H54 (cell line): ENCODE measurements around the gene BBS2.
A peak's percentile ranks its signal among the peaks of the same experiment; 100 is the strongest.

Experiments
- DNase-seq: peaks from one replicate; pipeline ENCODE4 v3.0.0; 2011; ENCODE audit warnings: low spot score, mixed read lengths; ENCODE audit not compliant: insufficient read length
- FAIRE-seq: peaks from 3 replicates; lab custom pipeline; 2011; peaks lifted over from hg19 to GRCh38; lab: Jason Lieb, UNC
- POLR2A ChIP-seq: IDR thresholded peaks from 2 replicates; pipeline ENCODE4 v1.6.1; 2011; ENCODE audit warnings: low read depth, mild to moderate bottlenecking, low read length

BBS2 gene

DNA sequence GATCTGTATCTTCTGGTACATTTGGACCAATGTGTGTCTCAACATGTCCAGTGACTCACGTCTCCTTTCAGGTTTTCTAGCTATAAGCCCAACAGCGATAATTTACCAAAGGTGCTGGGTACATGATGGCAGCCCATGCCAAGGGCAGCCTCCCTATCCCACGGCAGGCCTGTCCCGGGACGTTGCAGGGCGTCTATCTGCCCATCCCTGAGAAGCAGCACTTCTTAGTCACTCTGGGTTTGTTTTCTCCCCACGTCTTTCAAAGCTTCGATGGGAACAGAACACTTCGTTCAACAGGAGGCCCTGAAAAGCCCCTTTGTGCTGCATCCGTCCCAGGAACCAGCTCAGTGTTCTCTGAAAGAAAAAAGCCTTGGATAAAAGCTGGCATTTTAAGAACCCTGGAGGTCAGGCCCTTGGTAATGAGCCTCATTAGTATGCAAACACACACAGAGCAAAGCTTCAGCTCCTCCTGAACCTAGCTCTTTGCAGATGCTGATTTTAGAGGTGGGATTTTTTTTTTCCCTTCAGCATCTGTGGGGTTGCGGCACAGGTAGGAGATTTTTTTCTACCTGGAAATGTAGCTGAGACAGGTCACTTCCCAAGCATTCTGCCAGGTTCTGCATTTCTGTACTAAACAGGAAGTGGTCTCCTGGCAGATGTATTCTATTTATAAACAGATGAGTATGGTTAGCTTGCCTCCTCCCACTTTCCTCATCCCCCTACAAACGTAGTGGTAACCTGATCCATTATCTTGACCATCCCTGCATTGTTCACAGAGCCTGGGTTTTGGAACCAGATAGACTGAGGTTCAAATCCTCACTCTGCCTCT is 27.5 kb upstream of the BBS2 start:
- TF ChIP-seq POLR2A: no peak
- FAIRE-seq (no peak), DNase-seq (no peak)

DNA sequence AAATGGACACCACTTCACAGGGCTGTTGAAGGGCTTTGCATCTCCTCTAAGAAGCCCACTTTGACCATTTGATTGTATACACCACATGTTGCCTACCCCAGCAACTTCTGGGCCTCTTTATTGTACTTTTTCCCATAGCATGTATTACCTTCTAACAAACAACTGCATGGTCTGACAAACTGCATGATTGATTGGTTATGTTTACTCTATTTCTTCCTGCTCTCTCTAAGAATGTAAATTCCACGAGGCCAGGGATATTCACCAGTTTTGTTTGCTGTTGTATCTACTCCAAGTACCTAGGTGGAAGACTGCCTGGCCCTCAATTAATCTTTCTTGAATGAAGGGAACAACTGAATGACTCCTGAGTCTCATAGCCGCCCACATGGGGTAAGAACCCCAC is 22.2 kb upstream of the BBS2 start:
- FAIRE-seq (no peak), DNase-seq (no peak)
- TF ChIP-seq POLR2A: no peak

DNA sequence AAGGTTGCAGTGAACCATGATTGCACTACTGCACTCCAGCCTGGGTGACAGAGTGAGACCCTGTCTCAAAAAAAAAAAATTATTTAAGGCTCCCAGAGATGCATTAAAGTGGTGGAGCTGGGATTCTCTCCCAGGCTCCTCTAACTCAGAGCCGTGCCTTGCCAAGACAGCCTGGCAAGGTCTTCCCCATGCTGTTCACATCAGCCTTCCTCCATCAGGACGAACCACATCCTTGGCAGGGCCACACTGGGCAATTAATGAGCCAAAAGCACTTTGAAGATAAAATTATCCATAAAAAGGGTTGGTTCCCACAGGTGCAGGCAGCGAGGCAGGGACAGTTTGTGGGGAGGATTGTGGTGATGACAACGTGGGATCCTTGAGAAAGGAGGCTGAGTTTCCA is 19.8 kb upstream of the BBS2 start:
- DNase-seq: no peak
- no peak for TF ChIP-seq POLR2A
- FAIRE-seq: no peak

DNA sequence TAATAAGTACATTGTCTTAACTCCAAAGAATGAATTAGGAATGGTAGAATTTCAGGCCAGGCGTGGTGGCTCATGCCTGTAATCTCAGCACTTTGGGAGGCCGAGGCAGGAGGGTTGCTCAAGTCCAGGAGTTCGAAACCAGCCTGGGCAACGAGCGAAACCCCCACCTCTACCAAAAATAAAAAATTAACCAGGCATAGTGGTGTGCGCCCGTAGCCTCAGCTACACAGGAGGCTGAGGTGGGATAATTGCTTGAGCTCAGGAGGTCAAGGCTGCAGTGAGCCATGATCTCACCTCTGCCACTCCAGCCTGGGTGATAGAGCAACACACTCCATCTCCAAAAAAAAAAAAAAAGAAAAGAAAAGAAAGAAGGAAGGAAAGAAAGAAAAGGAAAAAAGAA is 18.5 kb upstream of the BBS2 start:
- FAIRE-seq (no peak), DNase-seq (no peak)
- no peak for TF ChIP-seq POLR2A

DNA sequence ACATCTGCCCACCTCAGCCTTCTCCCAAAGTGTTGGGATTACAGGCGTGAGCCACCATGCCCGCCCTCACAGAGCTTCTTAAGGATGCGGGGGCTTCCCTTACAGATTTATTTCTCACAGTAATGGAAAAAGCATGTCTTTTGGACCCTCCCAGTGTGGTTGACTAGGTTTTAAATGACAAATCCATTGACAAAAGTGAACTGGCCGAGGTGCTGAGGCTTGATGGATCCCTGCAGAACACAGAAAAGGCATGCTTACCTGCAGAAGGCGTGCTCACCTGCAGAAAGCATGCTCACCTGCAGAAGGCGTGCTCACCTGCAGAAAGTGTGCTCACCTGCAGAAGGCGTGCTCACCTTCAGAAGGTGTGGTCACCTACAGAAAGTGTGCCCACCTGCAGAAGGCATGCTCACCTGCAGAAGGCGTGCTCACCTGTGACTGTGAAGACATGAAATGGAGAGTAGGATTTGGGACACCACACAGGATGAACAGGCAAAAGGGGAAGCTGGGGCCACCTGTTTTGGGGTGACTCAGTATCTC is 15.1 kb upstream of the BBS2 start:
- FAIRE-seq (no peak), DNase-seq (no peak)
- no peak for TF ChIP-seq POLR2A

DNA sequence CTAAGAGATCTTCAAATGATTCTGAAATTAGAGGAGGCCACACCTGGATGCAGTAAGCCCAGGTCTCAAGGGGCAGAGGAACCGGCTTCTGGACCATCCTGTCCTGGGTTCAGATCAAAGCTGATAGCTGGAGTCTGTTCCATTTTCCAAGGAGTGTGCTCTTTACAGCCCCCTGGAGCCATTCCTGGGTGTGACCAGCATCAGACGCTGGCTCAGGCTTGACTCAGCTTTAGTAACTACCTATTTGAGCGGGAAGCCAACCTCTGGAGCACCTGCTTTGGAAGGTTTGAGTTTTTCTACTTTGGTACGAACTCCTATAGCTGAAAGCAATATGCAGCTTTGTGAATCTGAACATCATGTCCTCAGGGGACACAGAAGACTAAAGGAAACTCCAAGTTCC is 12.9 kb upstream of the BBS2 start:
- no peak for DNase-seq
- no peak for TF ChIP-seq POLR2A
- FAIRE-seq: no peak

DNA sequence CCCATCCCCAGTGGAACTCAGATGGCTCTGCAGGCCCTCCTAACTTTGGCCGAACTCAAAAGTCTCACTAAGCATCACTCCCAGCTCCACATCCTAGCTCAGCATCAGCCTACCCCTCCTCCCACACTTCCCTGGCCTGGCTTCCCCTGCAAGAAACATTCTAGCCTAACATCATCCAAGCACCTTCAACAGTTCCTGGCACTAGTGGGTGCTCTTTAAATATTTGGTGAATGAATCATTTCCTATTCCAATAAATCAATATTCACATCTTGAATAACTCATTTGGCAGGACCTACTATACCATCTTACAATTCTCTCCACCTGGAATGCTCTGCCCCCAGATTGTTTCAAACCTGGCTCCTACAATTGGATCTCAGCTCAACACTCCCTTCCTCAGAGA is 11.0 kb upstream of the BBS2 start:
- DNase-seq (no peak), FAIRE-seq (peak; percentile 45)
- no peak for TF ChIP-seq POLR2A

DNA sequence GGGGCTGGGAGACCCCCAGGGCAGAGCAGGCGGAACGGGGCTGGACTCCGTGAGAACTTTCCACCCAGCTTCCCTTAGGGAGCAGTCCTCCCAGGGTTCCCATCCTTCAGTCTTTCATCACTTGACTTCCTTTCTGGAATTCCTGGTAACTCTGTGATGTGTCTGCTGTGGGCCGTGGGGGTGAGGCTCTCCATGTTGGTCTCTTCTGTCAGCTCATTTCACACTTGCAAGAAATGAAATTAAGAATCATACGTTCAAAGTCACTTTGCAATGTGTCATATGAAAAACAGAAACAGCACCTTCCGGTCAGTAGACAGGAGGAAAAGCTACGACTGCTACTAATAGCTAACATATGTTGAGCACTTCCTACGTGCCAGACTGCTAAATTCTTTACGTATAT is 5.4 kb upstream of the BBS2 start:
- TF ChIP-seq POLR2A: no peak
- DNase-seq: no peak
- no peak for FAIRE-seq

DNA sequence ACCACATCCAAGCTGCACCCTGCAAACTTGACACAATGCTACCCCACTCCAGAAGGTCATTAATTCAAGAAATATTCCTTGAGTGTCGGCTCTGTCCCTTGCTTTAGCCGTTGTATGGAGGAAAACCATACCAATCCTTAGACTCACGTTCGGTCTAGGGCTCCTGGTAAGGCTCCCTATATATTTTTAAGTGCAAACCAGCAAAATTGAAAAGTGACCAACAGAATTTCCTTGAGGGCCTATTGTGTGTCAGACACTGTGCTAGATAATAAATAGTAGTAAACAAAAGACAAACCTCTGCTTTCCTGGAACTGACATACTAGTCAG is 390 bp upstream of the BBS2 start:
- TF ChIP-seq POLR2A: no peak
- DNase-seq: no peak
- no peak for FAIRE-seq

DNA sequence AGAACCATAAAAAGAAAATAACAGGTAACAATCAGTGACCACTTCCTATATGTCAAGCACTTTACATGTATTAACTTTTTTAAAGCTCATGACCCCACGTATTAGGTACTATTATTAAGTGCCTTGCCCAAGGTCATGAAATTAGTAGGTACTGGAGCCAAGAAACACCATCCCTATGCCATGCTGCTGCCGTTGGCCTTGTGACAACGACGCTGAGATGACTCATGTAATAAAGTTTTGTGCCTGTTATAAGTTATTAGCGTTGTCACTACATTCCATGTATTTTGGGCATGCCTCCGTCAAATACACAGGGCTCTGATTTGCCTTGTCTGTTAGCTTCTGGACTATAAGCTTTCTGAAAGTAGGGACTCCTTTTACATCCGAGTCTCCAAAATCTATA is 1.4 kb downstream of the BBS2 start:
- no peak for TF ChIP-seq POLR2A
- FAIRE-seq (no peak), DNase-seq (peak; percentile 10)

DNA sequence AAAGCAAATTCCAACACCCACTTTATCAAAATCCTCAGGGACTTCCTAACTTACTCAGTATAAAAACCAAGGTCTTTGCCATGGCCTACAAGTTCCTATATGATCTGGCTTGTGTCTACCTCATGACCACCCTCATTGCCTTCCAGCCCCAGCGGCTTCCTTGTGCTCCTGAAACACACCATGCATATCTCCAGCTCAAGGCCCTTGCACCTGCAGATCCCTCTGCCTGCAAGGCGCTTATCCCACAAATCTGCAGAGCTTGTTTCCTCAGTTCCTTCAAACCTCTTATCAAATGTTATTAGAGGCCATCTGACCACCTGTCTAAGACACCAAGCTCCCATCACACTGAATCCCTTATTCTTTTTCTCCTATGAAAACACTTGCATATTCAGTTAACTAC is 2.6 kb downstream of the BBS2 start:
- TF ChIP-seq POLR2A: no peak
- DNase-seq (no peak), FAIRE-seq (no peak)

DNA sequence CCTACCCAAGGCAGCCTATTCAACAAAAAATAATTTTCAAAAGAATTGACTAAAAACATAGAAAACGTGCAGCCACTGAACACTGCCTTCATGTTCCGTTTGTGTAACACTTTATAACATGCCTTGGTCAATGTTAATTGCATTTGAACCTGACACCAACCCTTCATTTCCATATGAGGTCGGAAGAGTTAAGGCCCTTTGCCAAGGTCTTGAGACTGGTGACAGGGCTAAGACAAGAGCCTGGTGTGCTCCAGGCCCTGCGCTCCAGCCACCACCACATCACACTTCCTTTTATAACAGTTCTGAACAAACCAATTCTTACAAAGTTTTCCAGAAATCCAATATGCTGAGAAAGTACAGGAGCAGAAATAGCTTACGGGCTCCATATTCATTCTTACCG is 4.2 kb downstream of the BBS2 start:
- no peak for FAIRE-seq
- DNase-seq: no peak
- no peak for TF ChIP-seq POLR2A

DNA sequence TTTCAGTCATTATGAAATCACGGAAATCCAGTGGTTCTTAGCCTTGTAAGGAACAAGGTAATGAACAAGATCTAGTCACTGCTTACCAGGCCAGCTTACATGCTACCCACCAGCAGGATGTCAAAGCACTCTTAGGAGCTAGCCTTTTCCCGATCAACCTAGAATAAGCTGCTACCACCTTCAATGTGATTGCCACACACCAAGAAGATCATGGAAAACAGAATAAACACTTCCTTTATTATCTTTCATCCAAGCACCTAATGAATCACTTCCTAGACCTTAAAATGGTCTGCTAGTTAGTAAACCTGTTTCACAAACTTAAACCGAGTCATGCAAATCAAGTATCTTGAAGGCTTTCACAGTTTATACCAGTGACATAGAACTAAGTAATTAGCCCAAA is 5.0 kb downstream of the BBS2 start:
- TF ChIP-seq POLR2A: no peak
- no peak for DNase-seq
- FAIRE-seq: no peak

DNA sequence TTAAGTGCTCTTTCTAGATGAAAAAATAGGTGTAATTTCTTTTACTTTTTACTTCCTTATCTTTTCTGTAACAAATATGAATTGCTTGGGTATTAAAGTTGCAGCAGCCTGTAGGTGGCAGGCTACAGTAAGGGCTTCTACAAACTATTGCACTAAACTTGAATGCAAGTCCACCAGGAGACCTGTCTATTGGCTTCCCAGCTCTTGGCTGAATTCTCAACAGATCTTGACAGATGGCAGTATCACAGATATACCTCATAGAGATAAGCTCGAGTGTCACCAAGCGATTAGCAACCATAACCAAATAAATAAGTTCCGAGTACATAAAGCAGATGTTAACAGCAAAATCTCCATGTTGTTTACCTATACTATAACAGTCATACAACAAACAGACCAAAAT is 5.9 kb downstream of the BBS2 start:
- TF ChIP-seq POLR2A: no peak
- FAIRE-seq: peak; percentile 85
- DNase-seq: peak; percentile 27

DNA sequence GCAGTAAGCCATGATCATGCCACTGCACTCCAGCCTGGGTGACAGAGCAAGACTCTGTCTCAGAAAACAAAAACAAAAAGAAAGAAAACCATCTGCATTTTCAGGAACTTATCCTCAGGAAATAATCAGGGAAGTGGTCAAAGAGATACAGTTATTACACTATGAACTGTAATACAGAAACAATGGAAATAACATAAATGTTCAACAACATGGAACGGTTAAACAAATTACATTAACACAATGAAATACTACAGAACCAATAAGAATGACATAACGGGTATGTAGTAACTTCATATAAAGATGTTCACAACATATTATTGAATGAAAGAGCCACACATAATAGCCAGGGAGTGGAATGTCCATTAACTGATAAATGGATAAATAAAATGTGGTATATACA is 6.7 kb downstream of the BBS2 start:
- DNase-seq (no peak), FAIRE-seq (no peak)
- no peak for TF ChIP-seq POLR2A
